Esophagus muscularis mucosa (tissue), 4 donors: ENCODE data around the gene ASIP. TPM values are rescaled to one million over a fixed set of nuclear protein-coding genes. Genes with fewer than 3 reads are reported as not detected.
A peak's percentile ranks its signal among the peaks of the same experiment; 100 is the strongest.
"Not testable (repeated sequence)": the region's sequence is repeated elsewhere in the genome, so short reads cannot be mapped to it uniquely, and the experiment has no call there.

Source experiments
- DNase-seq: peaks from one replicate; pipeline ENCODE4 v3.0.0-alpha.2; 2017; ENCODE audit errors: extremely low spot score
- H3K27ac ChIP-seq, 4 donors: fragments of 200-600 bp; sonication (generic); replicated peaks in 1 of 4; 1 replicate in 3 of 4; 2 replicates in 1 of 4; pipeline ENCODE4 v1.5.1; 2016 to 2019; ENCODE audit warnings: mild to moderate bottlenecking in 1 of 4
- H3K27me3 ChIP-seq, 4 donors: fragments of 200-600 bp; sonication (generic); one replicate each; pipeline versions ENCODE4 v1.5.1 to v1.6.0; 2016 to 2019
- H3K36me3 ChIP-seq, 4 donors: fragments of 200-600 bp; sonication (generic); one replicate each; pipeline ENCODE4 v1.5.1; 2016 to 2019
- H3K4me1 ChIP-seq, 4 donors: fragments of 200-600 bp; sonication (generic); one replicate each; pipeline ENCODE4 v1.5.1; 2016 to 2019
- H3K4me3 ChIP-seq, 4 donors: fragments of 200-600 bp; sonication (generic); 1 replicate in 2 of 4; 2 replicates in 2 of 4; pipeline ENCODE4 v1.5.1; 2016 to 2019; ENCODE audit warnings: mild to moderate bottlenecking in 4 of 4, moderate library complexity in 1 of 4
- H3K9me3 ChIP-seq, 4 donors: fragments of 200-600 bp; sonication (generic); 1 replicate in 3 of 4; 2 replicates in 1 of 4; pipeline ENCODE4 v1.5.1; 2016 to 2019
- EP300 ChIP-seq: sonication (generic); formaldehyde crosslinking; IDR thresholded peaks from one replicate; pipeline ENCODE4 v1.6.1; 2017; ENCODE audit warnings: antibody characterized with exemption
- POLR2A ChIP-seq: fragments of 450-650 bp; IDR thresholded peaks from one replicate; pipeline ENCODE4 v1.6.1; 2017; ENCODE audit warnings: antibody characterized with exemption, moderate library complexity, mild to moderate bottlenecking, low read depth
- POLR2AphosphoS5 ChIP-seq, 2 donors: sonication (generic); formaldehyde crosslinking; IDR thresholded peaks; one replicate each; pipeline ENCODE4 v1.6.1; 2017; ENCODE audit warnings: antibody characterized with exemption in 2 of 2
- WGBS: methylation state at CpG from one replicate; pipeline ENCODE4 v1.1.5; 2018; 5-methylcytosine and 5-hydroxymethylcytosine counted together
- intact Hi-C: fragments of 100-400 bp; cut with DNase I; formaldehyde crosslinking; loops from one replicate; pipeline ENCODE4 v1.15.1; 2023
- total RNA-seq, 4 donors: library from RNA; depleted of rRNA; stranded (reverse); fragments of >200 nt; gene quantifications; one replicate each; pipeline versions ENCODE4 v1.1.0 to v1.2.1, GENCODE V29; 2016
- TF ChIP-seq, protein P1 (sequence below), 3 experiments: fragments of 200-600 bp in 2 of 3; fragments of 450-650 bp in 1 of 3; sonication (generic) in 2 of 3; IDR thresholded peaks; one replicate each; pipeline ENCODE4 v1.5.1; 2017 to 2019; ENCODE audit warnings: antibody characterized with exemption in 3 of 3, mild to moderate bottlenecking in 2 of 3, moderate library complexity in 1 of 3

The ASIP gene
- total RNA-seq, 4 donors from 2014 or later, result not detected

- Histone ChIP-seq H3K27ac (no peak overlapping the region), H3K27me3 (no peaks in the 10 kb centered on the region), H3K36me3 (no peaks in the 10 kb centered on the region), H3K4me3 (no peak overlapping the region), H3K9me3 (no peaks in the 10 kb centered on the region), H3K4me1 (no peaks in the 10 kb centered on the region)
- no peak for DNase-seq
- intact Hi-C loops, result no loop called here
- TF ChIP-seq POLR2A (no peak), POLR2AphosphoS5 (IDR thresholded peaks at IDR 0.05) (no peak), EP300 (no peak)
- TF ChIP-seq, protein P1, sequence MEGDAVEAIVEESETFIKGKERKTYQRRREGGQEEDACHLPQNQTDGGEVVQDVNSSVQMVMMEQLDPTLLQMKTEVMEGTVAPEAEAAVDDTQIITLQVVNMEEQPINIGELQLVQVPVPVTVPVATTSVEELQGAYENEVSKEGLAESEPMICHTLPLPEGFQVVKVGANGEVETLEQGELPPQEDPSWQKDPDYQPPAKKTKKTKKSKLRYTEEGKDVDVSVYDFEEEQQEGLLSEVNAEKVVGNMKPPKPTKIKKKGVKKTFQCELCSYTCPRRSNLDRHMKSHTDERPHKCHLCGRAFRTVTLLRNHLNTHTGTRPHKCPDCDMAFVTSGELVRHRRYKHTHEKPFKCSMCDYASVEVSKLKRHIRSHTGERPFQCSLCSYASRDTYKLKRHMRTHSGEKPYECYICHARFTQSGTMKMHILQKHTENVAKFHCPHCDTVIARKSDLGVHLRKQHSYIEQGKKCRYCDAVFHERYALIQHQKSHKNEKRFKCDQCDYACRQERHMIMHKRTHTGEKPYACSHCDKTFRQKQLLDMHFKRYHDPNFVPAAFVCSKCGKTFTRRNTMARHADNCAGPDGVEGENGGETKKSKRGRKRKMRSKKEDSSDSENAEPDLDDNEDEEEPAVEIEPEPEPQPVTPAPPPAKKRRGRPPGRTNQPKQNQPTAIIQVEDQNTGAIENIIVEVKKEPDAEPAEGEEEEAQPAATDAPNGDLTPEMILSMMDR (IDR thresholded peaks at IDR 0.05), result no peak
- WGBS, result 84% methylated on average over 4 of the region's 4 CpGs
These were observed 39.7 kb upstream of the ASIP start for GRCh38 chr20:34201531-34201930.

- 82% methylated on average over 21 of the region's 21 CpGs for WGBS
These were observed 35.9 kb upstream of the ASIP start for GRCh38 chr20:34205172-34205880.

DNA sequence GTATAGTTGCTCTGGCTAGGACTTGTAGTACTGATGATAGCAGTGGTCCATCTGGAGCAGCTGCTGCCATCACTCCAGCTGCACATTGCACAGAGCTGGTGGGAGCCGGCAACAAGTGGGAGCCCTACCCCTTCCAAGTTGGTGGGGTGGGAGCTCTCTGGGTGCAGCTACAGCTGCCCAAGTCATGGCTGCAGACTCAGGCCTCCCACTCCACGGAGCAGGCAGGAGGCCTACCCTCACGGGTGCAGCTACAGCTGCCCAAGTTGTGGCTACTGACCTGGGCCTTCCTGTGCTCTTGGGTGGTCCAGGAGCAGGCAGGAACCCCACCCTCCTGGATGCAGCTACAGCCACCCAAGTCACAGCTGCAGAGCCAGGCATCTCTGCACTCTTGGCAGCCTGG is 32.1 kb upstream of the ASIP start:
- no peak overlapping the region for H3K27ac ChIP-seq
- no peak overlapping the region for H3K4me3 ChIP-seq
- peaks cover 0 to 6% (median 0%) of the 10 kb centered on the region in 4 donors for H3K9me3 ChIP-seq
- H3K36me3 ChIP-seq, result no peaks in the 10 kb centered on the region
- WGBS, result 80% methylated on average over 2 of the region's 3 CpGs
- DNase-seq, result peak; percentile 86
- no peak for TF ChIP-seq POLR2AphosphoS5 (IDR thresholded peaks at IDR 0.05)
- TF ChIP-seq, protein P1 (IDR thresholded peaks at IDR 0.05), result no peak
- TF ChIP-seq EP300, result no peak
- no peak for TF ChIP-seq POLR2A
- no peaks in the 10 kb centered on the region for H3K27me3 ChIP-seq
- H3K4me1 ChIP-seq, result no peaks in the 10 kb centered on the region
- intact Hi-C loops, result no loop called here

More at GRCh38 chr20:34205172-34205880, 35.9 kb upstream of the ASIP start:
- H3K4me1 ChIP-seq, H3K36me3 ChIP-seq, intact Hi-C loops, H3K27ac ChIP-seq, H3K4me3 ChIP-seq, H3K27me3 ChIP-seq, H3K9me3 ChIP-seq: not testable (repeated sequence)
- peak; percentile 21 for DNase-seq

DNA sequence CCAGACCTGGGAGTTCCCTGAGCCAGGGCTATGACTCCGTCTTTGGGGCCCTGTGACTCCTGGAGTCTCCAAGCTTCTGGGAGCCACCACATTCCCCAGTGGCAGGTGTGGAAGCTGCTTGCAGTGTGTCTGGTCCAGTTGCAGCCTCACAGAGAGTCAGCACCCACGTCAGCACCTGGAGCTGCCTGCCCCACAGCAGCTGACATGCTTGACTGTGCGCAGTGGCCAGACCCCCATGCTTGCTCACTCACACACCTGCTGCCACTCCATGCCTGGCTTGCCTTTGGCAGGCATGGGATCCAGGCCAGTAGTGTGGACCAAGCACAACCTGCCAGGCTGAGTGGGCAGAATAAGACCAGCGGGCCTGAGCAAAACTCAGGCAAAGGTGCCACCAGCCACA is 31.0 kb upstream of the ASIP start:
- H3K4me1 ChIP-seq, result peaks cover under 1 to 1% (median under 1%) of the 10 kb centered on the region in 4 donors
- H3K4me3 ChIP-seq, result no peak overlapping the region
- TF ChIP-seq POLR2A (no peak), EP300 (no peak), POLR2AphosphoS5 (IDR thresholded peaks at IDR 0.05) (no peak)
- TF ChIP-seq, protein P1 (IDR thresholded peaks at IDR 0.05), result no peak
- intact Hi-C loops, result no loop called here
- peak; percentile 86 for DNase-seq
- no peaks in the 10 kb centered on the region for H3K27me3 ChIP-seq
- WGBS, result 91% methylated on average over 4 of the region's 4 CpGs
- H3K36me3 ChIP-seq, result no peaks in the 10 kb centered on the region
- H3K27ac ChIP-seq, result no peak overlapping the region
- H3K9me3 ChIP-seq, result peaks cover 0 to 6% (median 0%) of the 10 kb centered on the region in 4 donors

DNA sequence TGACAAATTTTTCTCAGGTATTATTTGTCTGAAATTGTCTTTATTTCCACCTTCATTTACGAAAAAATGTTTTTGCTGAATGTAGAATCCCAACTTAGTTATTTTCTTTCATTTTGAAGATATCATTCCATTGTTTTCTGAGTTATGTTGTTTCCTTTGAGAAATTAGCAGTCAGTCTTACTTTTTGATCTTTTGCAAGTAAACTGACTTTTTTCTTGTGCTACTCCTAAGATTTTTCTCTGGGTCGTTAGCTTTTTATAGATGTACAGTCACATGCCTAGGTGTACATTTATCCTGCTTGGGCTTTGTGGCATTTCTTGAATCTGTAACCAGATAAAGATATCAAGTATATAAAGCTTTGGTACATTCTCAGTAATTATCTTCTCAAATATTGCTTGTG is 29.6 kb upstream of the ASIP start:
- Histone ChIP-seq H3K9me3 (peaks cover 0 to 6% (median 0%) of the 10 kb centered on the region in 4 donors), H3K27ac (no peak overlapping the region), H3K4me3 (no peak overlapping the region), H3K4me1 (peaks cover 6 to 12% (median 11%) of the 10 kb centered on the region in 4 donors), H3K36me3 (no peaks in the 10 kb centered on the region), H3K27me3 (no peaks in the 10 kb centered on the region)
- no peak for TF ChIP-seq POLR2AphosphoS5 (IDR thresholded peaks at IDR 0.05)
- TF ChIP-seq POLR2A, result no peak
- TF ChIP-seq, protein P1 (IDR thresholded peaks at IDR 0.05), result no peak
- no peak for TF ChIP-seq EP300
- 76% methylated on average over 2 of the region's 2 CpGs for WGBS
- DNase-seq, result no peak
- intact Hi-C loops, result no loop called here
